Mammary epithelial cell (primary cell): ENCODE results near the gene ANKRD7.
"Not testable (repeated sequence)": the region's sequence is repeated elsewhere in the genome, so short reads cannot be mapped to it uniquely, and the experiment has no call there.

Source experiments
- CTCF ChIP-seq, 2 donors: IDR thresholded peaks in 1 of 2; conservative IDR thresholded peaks in 1 of 2; 2 replicates each; pipeline ENCODE4 v1.5.1; 2011 to 2012; ENCODE audit warnings: inconsistent platforms in 2 of 2, low read length in 2 of 2, mild to moderate bottlenecking in 2 of 2, control low read depth in 1 of 2, low read depth in 1 of 2; ENCODE audit not compliant: insufficient read depth in 1 of 2; ENCODE audit errors: extremely low read depth in 1 of 2
- EZH2 ChIP-seq: IDR thresholded peaks from 2 replicates; pipeline ENCODE4 v1.6.1; 2012; ENCODE audit warnings: low read length, inconsistent platforms, borderline replicate concordance

GRCh38 chr7:118240320-118240719 is 15.8 kb downstream of the ANKRD7 start:
- TF ChIP-seq CTCF (conservative IDR thresholded peaks at IDR 0.05 in 1 of 2, IDR thresholded peaks at IDR 0.05 in 1 of 2; ENCODE audit: extremely low read depth in 1 of 2, insufficient read depth in 1 of 2, low read depth in 1 of 2, low read length in 2 of 2); EZH2: not testable (repeated sequence)
